ENCODE results near the gene TMEM208. TPM values are rescaled to one million over a fixed set of nuclear protein-coding genes. Genes with fewer than 3 reads are reported as not detected.

Gene TMEM208
- total RNA-seq, 1 donor from 2014 or later = 19.7 TPM

DNA sequence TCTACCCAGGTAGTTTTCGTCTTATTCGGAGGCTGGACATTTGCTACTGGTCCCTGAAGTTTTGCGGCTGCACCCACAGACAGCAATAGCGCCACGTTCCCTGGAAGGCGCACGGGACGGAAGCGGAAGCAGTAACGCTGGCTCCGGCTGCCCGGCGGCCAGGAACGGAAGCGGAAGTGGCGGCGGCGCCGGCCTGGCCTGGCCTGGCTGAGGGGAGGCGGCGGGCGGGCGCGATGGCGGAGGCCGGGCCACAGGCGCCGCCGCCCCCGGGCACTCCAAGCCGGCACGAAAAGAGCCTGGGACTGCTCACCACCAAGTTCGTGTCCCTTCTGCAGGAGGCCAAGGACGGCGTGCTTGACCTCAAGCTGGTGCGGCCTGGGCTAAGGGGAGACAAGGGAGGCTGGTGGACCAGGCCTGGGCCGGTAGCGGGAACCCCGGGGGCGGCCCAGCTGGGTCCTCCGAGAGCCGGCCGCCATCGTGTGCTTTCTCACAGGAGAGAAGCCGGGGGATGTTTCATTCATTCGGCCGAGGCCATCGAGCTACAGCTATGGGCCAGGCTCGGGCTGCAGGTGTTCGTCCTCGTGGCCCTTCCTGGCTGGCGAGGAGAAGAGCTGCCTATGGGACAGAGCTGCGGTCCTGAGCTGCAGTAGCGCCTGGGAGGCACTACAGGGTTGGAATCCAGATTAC, 34.8 kb upstream of the TMEM208 start, which contains the start of gene E2F4:
Gene E2F4, plus strand, starts transcription at position 161 of the 687 bp plus-strand sequence. Its CDS starts 73 bp downstream, at position 234.
- DNase-seq = peak; percentile 95

DNA sequence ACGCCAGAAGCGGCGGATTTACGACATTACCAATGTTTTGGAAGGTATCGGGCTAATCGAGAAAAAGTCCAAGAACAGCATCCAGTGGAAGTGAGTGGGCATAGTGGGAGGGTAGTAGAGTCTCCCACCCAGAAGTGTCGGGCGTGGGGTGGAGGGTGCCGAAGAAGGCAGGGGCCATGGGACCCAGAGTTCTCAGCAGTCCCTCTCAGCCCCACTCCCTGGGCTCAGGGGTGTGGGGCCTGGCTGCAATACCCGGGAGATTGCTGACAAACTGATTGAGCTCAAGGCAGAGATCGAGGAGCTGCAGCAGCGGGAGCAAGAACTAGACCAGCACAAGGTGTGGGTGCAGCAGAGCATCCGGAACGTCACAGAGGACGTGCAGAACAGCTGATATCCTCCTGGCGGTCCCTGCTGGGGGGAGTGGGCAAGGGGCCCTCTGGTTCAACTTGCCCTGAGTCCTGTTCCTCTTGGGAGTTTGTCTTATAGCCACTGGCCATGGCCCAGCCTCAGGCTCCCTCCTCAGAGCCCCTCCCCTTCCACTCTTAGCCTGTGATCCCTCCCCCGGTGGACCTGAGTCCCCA, 34.1 kb upstream of the TMEM208 start:
- DNase-seq = no peak

DNA sequence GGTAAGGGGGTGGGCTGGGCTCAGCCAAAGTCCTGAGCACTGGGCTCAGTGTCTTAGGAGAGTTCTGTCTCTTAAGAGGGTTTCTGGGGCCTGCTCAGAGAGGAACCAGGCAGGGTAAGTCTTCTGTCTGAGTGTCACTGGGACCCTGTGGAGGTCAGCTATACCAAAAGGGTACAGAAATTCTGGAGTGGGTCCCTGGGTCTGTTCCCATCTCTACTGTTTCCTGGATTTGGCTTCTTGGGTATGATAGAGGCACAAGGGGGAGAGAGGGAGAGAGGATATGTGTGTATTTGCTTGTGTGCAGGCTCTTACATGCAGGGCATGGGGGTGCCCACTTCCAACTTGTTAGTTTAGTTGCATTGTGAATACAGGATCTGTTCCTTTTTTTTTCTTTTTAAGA, 33.4 kb upstream of the TMEM208 start:
- no peak for DNase-seq

DNA sequence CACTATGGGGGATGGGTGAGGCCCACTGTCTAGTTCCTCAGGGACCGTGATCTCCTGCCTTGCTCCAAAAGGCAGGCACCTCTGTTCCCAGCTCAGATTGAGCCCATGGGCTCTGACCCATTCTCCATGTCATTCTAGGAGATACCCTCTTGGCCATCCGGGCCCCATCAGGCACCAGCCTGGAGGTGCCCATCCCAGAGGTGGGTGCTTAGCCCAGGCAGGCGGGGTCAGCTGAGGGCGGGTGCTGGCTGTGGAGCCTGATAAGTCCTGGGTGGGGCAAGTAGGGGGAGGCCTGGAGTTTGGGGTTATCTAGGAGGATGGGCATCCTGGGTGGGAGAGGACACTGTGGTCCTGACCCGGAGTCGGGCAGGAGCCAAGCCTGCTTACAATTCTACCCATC, 32.7 kb upstream of the TMEM208 start:
- DNase-seq = no peak

DNA sequence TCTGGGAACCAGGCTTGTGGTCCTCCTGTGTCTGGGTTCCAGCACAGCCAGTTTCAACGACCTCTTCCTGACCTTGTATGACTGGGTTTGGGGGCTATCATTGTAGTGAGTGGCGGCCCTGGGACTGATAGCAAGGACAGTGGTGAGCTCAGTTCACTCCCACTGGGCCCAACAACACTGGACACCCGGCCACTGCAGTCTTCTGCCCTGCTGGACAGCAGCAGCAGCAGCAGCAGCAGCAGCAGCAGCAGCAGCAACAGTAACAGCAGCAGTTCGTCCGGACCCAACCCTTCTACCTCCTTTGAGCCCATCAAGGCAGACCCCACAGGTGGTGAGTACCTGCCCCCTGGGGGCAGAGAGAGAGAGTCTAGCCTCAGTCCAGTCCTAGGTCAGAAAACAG, 31.3 kb upstream of the TMEM208 start:
- no peak for DNase-seq

DNA sequence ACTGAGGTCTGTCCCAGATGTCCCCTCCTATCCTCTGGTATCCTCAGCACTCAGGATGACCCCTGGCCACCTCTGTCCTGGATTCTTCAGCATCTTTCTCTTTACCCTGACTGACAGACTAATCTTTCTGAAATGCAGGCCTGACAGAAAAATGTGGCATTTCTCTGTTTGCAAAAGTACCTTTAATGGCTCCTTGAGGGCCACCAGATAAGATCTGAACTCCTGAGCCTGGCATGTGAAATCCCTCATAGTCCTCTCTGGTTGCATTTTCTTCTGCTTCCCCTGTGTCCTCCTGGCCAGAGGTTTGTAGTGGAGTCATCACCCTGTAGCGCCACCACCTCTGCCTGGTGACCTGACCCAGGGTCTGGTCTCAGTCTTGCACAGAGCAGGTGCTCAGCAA, 30.0 kb upstream of the TMEM208 start:
- DNase-seq = no peak

DNA sequence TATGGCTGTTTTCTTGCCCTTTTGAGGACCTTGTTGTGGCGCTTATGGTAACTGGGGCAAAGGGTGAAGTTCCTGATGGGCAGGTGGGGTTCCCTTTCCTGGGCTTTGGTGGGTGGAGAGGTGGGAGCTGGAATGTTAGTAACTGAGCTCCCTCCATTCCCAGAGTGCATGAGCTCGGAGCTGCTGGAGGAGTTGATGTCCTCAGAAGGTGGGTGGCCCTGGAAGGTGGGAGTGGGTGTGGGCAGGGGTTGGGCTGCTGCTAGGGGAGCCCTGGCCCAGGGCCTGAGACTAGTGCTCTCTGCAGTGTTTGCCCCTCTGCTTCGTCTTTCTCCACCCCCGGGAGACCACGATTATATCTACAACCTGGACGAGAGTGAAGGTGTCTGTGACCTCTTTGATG, 29.2 kb upstream of the TMEM208 start:
- DNase-seq = no peak

DNA sequence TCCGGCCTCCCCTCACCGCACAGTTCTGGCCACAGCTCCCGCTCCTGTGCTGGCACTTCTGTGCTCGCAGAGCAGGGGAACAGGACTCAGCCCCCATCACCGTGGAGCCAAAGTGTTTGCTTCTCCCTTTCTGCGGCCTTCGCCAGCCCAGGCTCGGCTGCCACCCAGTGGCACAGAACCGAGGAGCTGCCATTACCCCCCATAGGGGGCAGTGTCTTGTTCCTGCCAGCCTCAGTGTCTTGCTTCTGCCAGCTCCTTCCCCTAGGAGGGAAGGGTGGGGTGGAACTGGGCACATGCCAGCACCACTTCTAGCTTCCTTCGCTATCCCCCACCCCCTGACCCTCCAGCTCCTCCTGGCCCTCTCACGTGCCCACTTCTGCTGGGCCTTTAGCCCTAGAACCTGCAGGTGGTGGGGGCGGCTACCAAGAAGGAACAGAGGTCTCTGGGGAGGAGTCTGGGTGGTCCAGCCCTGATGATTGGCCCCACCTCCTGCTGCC, 28.6 kb upstream of the TMEM208 start:
- peak; percentile 41 for DNase-seq

DNA sequence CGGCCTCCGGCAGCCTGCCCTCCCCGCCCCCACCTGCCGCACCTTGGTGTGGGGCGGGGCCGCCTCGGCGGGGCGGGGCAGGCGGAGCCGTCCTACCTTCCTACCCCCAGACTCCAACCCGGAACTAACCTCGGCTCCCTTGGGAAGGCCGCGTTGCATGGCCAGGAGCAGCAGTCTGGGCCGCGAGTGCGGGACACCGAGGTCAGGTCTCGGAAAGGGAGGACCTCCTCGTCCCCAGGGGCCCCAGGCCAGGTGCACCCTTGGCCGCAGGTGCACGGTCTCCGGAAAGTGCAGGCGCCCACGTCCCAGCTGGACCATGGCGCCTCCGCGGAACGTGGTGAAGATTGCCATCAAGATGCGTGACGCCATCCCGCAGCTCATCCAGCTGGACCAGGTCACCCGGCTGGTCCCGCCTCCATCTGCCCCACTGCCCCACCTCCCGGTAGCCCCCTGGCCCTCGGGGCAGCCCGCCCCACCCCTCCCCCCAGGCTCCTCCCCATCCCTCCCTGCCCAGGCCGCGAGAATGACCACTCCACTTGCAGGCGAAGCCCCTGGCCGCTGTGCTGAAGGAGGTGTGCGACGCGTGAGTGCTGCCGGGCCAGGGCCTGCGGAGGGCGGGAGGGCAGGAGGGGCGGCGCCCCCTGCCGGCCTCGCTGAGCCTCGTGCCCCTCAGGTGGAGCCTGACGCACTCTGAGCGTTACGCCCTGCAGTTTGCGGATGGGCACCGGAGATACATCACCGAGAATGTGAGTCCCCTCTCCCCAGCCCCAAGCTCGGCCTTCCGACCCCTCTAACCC, 27.7 kb upstream of the TMEM208 start, which contains the start of gene ELMO3:
Gene ELMO3, plus strand, starts transcription at position 121 of the 797 bp plus-strand sequence. Its CDS starts 196 bp downstream, at position 317.
- DNase-seq = no peak

DNA sequence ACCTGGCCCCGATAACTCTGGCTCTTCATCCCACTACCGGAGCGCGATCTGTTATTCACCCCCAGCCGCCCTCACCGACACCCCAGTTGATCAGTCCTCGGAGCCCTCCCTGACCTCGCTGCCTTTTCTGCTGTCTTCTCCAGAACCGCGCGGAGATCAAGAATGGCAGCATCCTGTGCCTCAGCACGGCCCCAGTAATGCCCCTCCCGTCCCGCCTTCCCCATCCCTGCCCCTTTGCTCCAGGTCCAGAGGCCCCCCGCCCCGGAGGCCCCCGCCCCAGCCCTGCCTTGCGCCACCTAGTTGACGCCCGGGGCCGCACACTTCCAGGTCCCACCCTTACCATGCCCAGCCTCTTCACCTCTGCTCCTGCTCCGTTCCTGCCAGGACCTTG, 27.1 kb upstream of the TMEM208 start:
- DNase-seq = no peak

DNA sequence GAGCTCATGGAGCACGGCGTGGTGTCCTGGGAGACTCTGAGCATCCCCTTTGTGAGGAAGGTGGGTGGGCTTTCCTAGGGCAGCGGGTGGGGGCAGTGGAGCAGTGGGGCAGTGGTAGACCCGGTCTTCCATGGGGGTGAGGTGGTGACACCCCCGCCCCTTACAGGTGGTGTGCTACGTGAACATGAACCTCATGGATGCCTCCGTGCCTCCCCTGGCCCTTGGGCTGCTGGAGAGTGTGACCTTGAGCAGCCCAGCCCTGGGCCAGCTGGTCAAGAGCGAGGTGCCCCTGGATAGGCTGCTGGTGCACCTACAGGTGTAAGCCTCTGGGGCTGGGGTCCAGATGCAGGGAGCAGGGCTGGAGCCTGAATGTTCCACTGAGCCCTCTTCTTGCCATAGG, 26.4 kb upstream of the TMEM208 start:
- DNase-seq = no peak

DNA sequence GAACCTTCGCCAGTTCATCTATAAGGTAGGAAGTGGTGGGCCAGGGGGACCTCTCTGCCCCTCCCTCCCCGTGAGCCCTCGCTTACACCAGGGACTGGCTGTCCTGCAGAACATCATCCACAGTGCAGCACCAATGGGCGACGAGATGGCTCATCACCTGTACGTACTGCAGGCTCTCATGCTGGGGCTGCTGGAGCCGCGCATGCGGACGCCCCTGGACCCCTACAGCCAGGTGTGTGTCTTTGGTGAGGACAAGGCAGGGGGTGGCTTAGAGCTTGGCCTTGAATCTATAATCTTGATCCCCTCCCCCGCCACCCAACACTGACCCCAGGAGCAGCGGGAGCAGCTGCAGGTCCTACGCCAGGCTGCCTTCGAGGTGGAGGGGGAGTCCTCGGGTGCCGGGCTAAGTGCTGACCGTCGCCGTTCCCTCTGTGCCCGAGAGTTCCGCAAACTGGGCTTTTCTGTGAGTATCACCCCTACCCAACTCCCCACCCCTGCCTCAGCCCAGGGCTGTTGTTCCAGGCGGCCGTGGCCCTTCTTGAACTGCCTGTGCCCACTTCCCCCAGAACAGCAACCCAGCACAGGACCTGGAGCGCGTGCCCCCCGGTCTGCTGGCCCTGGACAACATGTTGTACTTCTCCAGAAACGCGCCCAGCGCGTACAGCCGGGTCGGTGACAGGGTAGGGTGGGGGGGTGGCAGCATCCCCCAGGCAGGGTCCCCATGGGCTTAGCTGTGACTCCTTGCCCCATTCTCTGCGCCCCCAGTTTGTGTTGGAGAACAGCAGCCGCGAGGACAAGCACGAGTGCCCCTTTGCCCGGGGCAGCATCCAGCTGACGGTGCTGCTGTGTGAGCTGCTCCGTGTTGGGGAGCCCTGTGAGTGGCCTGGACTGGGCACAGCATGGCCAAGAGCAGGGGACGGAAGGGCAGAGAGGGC, 25.3 kb upstream of the TMEM208 start:
- no peak for DNase-seq

DNA sequence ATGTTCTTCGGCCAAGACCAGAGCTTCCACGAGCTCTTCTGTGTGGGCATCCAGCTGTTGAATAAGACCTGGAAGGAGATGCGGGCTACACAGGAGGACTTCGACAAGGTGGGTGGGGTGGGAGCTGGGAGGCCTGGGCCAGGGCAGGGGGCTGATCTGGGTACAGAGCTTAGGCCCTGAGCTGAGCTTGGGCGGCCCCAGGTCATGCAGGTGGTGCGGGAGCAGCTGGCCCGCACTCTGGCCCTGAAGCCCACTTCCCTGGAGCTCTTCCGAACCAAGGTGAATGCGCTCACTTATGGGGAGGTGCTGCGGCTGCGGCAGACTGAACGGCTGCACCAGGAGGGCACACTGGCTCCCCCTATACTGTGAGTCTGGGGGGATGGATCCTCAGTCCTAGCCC, 24.5 kb upstream of the TMEM208 start:
- DNase-seq = no peak

DNA sequence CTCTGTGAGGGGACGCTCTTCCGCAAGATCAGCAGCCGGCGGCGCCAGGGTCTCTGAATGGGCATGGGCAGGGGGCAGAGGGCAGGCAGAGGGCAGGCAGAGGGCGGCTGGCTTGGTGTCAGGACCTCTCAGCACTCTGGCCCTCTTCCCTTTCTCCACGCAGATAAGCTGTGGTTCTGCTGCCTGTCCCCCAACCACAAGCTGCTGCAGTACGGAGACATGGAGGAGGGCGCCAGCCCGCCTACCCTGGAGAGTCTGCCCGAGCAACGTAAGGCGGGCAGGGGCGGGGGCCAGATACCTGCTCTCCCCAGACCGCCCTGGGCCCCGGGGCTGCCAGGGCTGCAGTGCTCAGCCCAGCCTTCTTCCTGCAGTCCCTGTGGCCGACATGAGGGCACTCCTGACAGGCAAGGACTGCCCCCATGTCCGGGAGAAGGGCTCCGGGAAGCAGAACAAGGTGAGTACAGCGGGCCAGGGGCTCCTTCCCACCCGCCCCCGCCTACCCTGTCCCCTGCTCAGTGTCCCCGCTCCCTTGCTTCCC, 23.9 kb upstream of the TMEM208 start:
- DNase-seq = no peak

DNA sequence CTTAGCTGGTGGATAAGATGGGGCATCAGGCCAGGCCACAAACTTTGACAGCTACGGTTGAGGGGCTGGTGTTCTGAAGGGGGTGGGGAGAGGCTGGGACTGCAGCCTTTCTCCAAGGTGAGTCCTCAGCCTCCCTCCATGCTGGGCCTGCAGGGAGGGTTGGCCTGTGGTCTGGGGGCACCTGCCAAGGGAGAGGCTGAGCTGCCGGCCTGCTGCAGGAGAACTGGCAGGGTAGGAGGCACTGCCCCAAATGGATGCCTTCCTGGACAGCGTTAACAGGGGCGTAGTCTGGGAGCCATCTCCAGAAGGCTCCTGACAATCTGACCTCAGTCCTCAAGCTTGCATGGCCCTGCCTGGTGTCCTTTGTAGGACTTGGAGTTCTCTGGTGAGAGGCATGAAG, 22.9 kb upstream of the TMEM208 start:
- DNase-seq = no peak

DNA sequence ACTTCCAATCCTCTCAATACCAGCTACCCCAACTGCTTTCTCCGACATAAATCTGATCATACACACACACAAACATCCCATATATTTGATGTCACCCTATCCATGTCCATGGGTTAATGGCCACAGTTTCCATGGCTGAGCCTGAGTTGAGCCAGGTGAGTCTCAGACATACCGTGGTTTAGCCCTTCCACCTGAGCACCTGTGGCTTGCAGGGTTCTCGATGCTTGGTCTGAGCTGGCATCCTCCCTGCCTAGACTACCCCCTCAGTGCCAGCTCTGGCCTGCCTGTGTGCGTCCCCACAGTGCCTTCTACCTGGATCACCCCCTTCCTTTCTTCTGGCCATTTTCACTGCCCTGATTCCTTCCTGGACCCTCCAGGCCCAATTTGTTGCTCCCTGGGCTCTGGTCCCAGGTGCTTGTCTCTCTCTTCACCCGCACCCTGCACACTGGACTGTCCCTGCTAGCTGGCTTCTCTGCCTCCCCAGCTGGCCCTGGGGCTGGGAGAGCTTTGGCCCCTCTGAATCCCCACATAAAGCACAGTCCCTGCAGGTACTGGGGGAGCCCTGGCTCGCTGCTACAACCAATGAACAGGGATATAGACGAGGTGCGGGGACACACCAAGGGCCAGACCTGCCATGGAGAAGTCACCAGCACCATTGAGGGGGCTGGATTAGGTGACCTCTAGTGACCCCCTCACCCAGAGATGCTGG, 20.6 kb upstream of the TMEM208 start:
- no peak for DNase-seq

DNA sequence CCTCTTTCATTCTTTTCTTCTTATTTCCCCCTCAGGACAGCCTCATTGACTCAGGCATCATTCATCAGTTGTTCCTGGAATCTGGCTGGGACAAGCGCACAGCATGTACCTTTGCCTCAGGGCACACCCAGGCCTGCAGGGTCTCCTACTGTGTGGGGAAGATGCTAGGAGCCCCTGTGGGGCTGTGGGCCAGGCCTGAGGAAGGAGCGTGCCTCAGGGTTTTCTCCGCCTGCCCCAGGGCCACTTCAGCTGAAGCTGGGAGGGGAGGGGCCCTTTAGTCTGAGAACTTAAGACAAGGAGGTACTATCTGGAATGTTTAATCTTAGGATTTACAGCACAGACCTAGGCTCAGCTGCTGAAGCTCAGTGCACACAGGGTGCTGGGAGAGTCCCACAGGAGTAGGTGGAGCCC, 20.1 kb upstream of the TMEM208 start:
- no peak for DNase-seq

DNA sequence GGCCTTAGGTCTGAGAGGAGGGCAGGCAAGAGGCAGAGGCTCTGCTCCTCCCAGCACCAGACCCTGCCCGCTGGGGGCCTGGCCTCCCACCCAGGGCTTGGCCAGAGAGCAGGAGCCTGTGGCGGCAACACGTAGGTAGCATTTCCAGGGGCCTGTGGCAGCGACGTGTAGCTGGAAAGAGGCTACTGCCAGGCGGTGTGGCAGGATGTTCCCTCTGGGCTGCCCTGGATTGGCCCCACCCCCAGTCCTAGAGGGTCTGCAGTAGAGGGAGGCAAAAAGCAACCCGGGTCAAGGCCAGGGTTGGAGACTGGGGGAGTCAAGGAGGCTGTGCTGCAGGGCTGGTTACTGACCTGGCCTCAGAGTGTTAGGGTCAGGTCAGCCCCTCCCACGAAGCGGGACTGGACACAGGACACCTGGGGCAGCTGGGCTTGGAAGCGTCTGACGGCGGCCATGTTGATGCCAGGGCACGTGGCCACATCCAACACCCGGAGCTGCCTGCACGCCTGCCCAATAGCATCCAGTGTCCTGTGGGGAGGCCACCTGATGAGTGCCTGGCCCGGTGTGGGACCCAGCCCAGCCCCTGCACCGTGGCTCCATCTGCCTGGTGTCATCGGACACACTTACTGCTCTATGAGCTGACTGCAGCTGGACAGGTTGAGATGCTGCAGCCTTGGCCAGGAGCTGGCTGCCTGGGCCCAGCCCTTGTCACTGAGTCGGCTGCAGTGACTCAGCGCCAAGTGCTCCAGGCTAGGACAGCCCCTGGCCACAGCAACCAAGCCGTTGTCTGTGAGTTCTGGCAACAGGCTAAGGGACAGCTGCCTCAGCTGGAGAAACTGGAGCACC, 19.5 kb upstream of the TMEM208 start:
- no peak for DNase-seq

DNA sequence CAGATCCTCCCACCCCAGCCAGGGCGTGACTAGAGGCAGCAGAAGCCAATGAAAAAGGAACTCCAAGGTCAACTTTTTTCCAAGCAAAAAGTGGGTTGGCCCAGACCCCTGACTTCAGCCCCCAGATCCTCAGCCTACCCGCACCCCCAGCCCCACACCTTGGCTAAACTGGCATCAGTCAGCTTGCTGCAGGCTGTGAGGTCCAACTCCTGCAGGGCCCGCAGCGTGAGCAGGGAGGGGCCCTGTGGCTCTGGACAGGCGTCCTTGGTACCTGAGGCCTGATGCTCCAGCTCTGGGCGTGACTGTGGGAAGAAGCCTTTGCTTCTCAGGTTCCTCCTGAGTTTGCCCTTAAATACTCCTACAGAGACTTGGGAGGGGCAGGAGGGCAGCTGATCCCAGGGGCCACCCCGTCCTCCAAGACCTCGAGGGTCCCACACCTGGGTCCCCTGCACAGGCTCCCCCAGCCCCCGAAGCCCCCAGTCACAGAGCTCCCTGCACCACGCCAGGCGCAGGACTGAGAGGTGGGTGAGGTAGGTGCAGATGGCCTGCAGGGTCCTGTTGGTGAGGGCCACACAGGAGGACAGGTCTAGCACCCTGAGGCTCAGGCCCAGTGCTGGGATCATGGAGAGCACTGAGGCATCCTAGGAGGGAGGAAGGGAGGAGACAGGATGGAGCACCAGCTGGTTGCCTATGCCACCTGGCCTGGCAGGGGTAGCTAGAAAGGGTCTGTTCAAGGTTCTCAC, 18.6 kb upstream of the TMEM208 start:
- no peak for DNase-seq

Data from tongue (tissue), 2 donors.